PC-3 (cell line): ENCODE results near the gene RRBP1. TPM values are rescaled to one million over a fixed set of nuclear protein-coding genes. Genes with fewer than 3 reads are reported as not detected.

Source experiments
- ATAC-seq: fragments of 200-7000 bp; cut with Tn5 transposase; 2 replicates; pipeline ENCODE4 v1.9.1; 2020; ENCODE audit warnings: mild to moderate bottlenecking, moderate library complexity
- BruUV-seq: library from RNA; stranded (reverse); fragments of 400-500 nt; replicated peaks from 2 replicates; lab custom pipeline; 2021; lab: Mats Ljungman, UMichigan
- CTCF ChIA-PET: fragments of 300-600 bp; sonication (Branson Sonifier 250); formaldehyde crosslinking; loops from one replicate; lab custom pipeline; 2022; ENCODE audit warnings: antibody characterized with exemption; lab: Charles Lee
- POLR2A ChIA-PET: fragments of 300-600 bp; sonication (Branson Sonifier 250); formaldehyde crosslinking; loops from one replicate; lab custom pipeline; 2022; ENCODE audit warnings: antibody characterized with exemption; ENCODE audit not compliant: unreplicated experiment; lab: Charles Lee
- DNase-seq: peaks from one replicate; pipeline ENCODE4 v3.0.0-alpha.2; 2015
- H2AFZ ChIP-seq: fragments of 300-600 bp; sonication (generic); 2 replicates; pipeline ENCODE4 v1.6.0; 2016; ENCODE audit warnings: antibody characterized with exemption, low read length
- H3F3A ChIP-seq: fragments of 300-600 bp; sonication (generic); one replicate; pipeline ENCODE4 v1.6.0; 2017; ENCODE audit warnings: antibody characterized with exemption, low read length, control low read depth, mild to moderate bottlenecking; ENCODE audit not compliant: unreplicated experiment
- H3K27ac ChIP-seq: fragments of 300-600 bp; sonication (generic); 2 replicates; pipeline ENCODE4 v1.5.1; 2016; ENCODE audit warnings: mild to moderate bottlenecking, low read length
- H3K27me3 ChIP-seq: fragments of 300-600 bp; sonication (generic); 2 replicates; pipeline ENCODE4 v1.6.1; 2016; ENCODE audit warnings: low read length, mixed read lengths
- H3K36me3 ChIP-seq: fragments of 300-600 bp; sonication (generic); 2 replicates; pipeline ENCODE4 v1.6.1; 2016; ENCODE audit warnings: low read depth, mixed run types, low read length, mixed read lengths
- H3K4me1 ChIP-seq: fragments of 300-600 bp; sonication (generic); 2 replicates; pipeline ENCODE4 v1.5.1; 2016; ENCODE audit warnings: low read length; ENCODE audit not compliant: insufficient read depth
- H3K4me2 ChIP-seq: fragments of 300-600 bp; sonication (generic); 2 replicates; pipeline ENCODE4 v1.6.0; 2016; ENCODE audit warnings: low read length
- H3K4me3 ChIP-seq: fragments of 300-600 bp; sonication (generic); 2 replicates; pipeline ENCODE4 v1.5.1; 2016; ENCODE audit warnings: mild to moderate bottlenecking, low read length, mixed read lengths
- H3K79me2 ChIP-seq: fragments of 300-600 bp; sonication (generic); 2 replicates; pipeline ENCODE4 v1.6.1; 2017; ENCODE audit warnings: low read length, mixed read lengths
- H3K9ac ChIP-seq: fragments of 300-600 bp; sonication (generic); 2 replicates; pipeline ENCODE4 v1.6.0; 2016; ENCODE audit warnings: mild to moderate bottlenecking, low read length
- H3K9me2 ChIP-seq: fragments of 300-600 bp; sonication (generic); replicated peaks from 2 replicates; pipeline ENCODE4 v1.6.1; 2016; ENCODE audit warnings: mixed run types, low read length, mixed read lengths
- H3K9me3 ChIP-seq: fragments of 300-600 bp; sonication (generic); 2 replicates; pipeline ENCODE4 v1.6.1; 2016; ENCODE audit warnings: low read length, mixed read lengths
- H4K20me1 ChIP-seq: fragments of 300-600 bp; sonication (generic); 2 replicates; pipeline ENCODE4 v1.6.1; 2016; ENCODE audit warnings: low read length, mixed read lengths
- EZH2 ChIP-seq: fragments of 300-600 bp; sonication (generic); IDR thresholded peaks from one replicate; pipeline ENCODE4 v1.6.1; 2017; ENCODE audit warnings: antibody characterized with exemption, mild to moderate bottlenecking, low read length; ENCODE audit not compliant: unreplicated experiment
- EZH2phosphoT487 ChIP-seq: fragments of 300-600 bp; sonication (generic); IDR thresholded peaks from 2 replicates; pipeline ENCODE4 v1.6.1; 2018; ENCODE audit warnings: mild to moderate bottlenecking, antibody characterized with exemption, low read length, borderline replicate concordance
- intact Hi-C: fragments of 100-400 bp; cut with micrococcal nuclease; formaldehyde crosslinking; loops from 2 replicates; pipeline ENCODE4 v1.9.0; 2023
- total RNA-seq: library from RNA; depleted of rRNA; stranded (reverse); fragments of >200 nt; gene quantifications from 2 replicates; pipeline ENCODE4 v1.2.3, GENCODE V29; 2014
- TF ChIP-seq, protein P1 (sequence below): fragments of 300-600 bp; sonication (generic); conservative IDR thresholded peaks from 2 replicates; pipeline ENCODE4 v1.5.1; 2017; ENCODE audit warnings: antibody characterized with exemption, low read depth, mild to moderate bottlenecking, low read length

RRBP1 gene
- total RNA-seq, 1 experiment from 2014 or later: 176 TPM

DNA sequence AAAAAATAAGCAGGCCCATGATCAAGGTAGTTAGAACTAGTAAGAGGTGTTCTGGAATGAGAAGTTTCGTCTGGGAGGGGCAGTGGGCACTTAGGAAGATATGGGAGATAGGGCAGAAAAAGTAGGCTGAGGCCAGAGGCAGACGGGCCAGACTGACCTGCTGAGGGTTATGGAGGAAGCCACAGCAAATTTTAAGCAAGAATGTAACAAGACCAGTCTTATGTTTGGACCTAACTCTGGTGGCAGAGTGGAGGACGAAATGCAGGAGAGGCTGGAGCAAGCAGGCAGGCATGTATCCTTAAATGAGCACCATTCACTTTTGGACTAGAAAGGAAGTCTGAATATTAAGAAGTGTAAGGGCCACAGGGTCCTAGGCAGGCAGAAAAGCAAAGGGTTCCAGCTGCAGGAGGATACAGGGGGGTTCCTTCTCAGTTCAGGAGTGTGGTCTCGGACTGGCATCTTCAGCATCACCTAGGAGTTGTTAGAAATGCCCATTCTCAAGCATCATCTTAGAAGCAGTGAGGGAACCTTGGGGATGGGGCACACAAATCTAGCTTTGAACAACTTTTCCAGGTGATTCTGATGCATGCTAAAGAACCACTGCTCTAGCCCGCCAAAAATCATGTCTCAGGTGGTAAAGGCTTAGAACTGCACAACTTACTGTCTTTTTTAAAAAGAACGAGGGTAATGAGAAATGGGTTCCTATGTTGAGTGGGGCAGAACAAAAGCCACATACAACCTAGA is 113.8 kb downstream of the RRBP1 start:
- peak; percentile 47 for DNase-seq

DNA sequence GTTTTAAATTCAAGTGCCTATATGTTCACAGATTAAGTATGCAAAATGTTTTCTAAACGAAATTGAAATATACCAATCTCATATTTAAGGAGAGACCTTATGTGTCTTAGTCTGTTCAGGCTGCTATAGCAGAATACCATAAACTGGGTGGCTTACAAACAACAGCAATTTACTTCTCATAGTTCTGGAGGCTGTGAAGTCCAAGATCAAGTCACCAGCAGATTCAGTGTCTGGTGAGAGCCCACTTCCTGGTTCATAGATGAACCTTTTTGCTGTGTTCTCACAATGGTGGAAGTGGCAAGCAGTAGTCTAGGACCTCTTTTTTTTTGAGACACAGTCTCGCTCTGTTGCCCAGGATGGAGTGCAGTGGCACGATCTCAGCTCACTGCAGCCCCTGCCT is 115.7 kb downstream of the RRBP1 start:
- ATAC-seq: no peak
- CTCF ChIA-PET: interaction anchor here (0.7 kb wide), 1 partner anchor 35 kb away, joined by 4 read pairs; no protein-coding TSS in a partner anchor
- POLR2A ChIA-PET: no interaction called here

More for the DNA sequence above, 113.8 kb downstream of the RRBP1 start:
- Histone ChIP-seq H3K4me2 (peak overlapping the region; percentile 97), H3F3A (no peaks in the 10 kb centered on the region), H3K36me3 (no peaks in the 10 kb centered on the region; the same call in 1 of the 2 replicates), H3K27me3 (no peaks in the 10 kb centered on the region), H3K9me3 (no peaks in the 10 kb centered on the region), H3K4me3 (peak overlapping the region; percentile 61), H3K4me1 (peaks cover 38% of the 10 kb centered on the region), H2AFZ (peak overlapping the region; percentile 21), H4K20me1 (peaks cover 30% of the 10 kb centered on the region), H3K79me2 (peaks cover 45% of the 10 kb centered on the region), H3K27ac (peak overlapping the region; percentile 89), H3K9ac (peak overlapping the region; percentile 96), H3K9me2 (no peaks in the 10 kb centered on the region)
- ChIA-PET POLR2A (no interaction called here), CTCF (no interaction called here)
- no peak for ATAC-seq
- intact Hi-C loops: no loop called here
- BruUV-seq: no TSS peak
- TF ChIP-seq EZH2phosphoT487: no peak
- no peak for TF ChIP-seq EZH2
- TF ChIP-seq, protein P1, sequence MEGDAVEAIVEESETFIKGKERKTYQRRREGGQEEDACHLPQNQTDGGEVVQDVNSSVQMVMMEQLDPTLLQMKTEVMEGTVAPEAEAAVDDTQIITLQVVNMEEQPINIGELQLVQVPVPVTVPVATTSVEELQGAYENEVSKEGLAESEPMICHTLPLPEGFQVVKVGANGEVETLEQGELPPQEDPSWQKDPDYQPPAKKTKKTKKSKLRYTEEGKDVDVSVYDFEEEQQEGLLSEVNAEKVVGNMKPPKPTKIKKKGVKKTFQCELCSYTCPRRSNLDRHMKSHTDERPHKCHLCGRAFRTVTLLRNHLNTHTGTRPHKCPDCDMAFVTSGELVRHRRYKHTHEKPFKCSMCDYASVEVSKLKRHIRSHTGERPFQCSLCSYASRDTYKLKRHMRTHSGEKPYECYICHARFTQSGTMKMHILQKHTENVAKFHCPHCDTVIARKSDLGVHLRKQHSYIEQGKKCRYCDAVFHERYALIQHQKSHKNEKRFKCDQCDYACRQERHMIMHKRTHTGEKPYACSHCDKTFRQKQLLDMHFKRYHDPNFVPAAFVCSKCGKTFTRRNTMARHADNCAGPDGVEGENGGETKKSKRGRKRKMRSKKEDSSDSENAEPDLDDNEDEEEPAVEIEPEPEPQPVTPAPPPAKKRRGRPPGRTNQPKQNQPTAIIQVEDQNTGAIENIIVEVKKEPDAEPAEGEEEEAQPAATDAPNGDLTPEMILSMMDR: no peak

More for the DNA sequence above, 115.7 kb downstream of the RRBP1 start:
- Histone ChIP-seq H3K9ac (no peak overlapping the region), H3K4me3 (no peak overlapping the region), H3K27ac (no peak overlapping the region), H3K4me1 (peaks cover 27% of the 10 kb centered on the region), H3K9me3 (no peaks in the 10 kb centered on the region), H2AFZ (no peak overlapping the region), H3F3A (no peaks in the 10 kb centered on the region), H4K20me1 (peaks cover 11% of the 10 kb centered on the region), H3K9me2 (no peaks in the 10 kb centered on the region), H3K36me3 (no peaks in the 10 kb centered on the region), H3K27me3 (no peaks in the 10 kb centered on the region), H3K79me2 (peaks cover 26% of the 10 kb centered on the region), H3K4me2 (no peak overlapping the region)
- DNase-seq: no peak
- no TSS peak for BruUV-seq
- intact Hi-C loops: no loop called here
- TF ChIP-seq EZH2phosphoT487: no peak
- TF ChIP-seq EZH2: no peak
- TF ChIP-seq, protein P1: no peak
